Hematopoietic multipotent progenitor cell treated with erythropoietin and hydrocortisone succinate and interleukin-3 and kit ligand, for 4 days (in vitro differentiated cells): Measurements from ENCODE around the gene HPS4.

Source experiments
- DNase-seq: peaks from one replicate; pipeline ENCODE4 v3.0.0-alpha.2; 2015

HPS4 gene

DNA sequence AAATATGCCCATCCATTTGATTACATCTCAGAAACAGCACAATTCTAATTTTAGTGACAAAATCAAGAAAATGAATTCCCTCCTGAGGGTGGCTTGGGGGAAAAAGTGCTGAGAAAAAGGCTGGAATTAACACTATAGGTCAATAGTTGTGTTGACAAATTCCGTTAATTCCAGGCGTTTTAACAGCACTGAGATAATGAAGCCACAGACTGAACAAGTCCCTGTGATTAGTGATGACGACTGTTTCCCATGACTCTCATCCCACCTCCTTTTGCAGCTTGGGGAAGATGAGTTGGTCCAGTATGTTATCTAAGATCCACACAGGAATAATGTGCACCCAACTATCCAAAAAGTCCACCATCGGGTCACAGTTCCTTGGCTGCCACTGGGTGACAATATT is 12.9 kb upstream of the HPS4 start:
- no peak for DNase-seq

DNA sequence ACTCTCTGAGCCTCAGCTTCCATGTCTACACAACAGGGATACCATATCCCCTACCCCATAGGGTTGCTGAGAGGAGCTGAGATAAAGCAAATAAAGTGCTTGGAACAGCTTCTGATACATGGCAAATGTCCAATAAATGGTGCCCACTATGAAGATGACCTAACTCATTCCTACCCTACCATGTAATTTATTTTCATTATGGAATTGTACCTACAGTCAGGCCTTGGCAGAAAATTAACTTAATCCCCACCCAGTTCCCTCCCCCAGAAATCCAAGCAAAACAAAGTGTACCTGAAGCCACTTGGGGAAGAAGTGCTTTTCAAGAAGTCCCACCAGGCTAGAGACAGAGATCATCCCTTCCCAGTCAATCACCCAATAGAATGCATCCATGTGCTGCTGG is 10.9 kb upstream of the HPS4 start:
- DNase-seq = no peak

DNA sequence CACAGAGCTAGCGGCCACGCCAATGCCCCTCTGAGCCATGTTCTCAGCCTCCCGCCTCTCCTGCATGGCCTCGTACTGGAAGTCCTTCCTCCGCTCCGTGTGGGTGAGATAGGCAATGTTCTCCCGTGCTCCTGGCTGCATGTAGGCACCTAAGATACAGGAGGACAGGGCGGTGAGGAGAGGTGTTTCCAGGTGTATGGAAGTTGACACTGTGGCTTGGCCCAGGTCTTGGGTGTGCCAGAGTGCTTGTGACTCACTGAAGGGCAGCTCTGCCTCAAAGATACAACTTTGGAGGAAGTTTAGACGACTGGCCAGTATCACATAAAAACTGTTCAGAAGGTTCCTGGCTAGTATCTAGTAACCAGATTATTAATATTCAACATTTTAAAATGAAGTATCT is 8.6 kb upstream of the HPS4 start:
- DNase-seq = no peak

DNA sequence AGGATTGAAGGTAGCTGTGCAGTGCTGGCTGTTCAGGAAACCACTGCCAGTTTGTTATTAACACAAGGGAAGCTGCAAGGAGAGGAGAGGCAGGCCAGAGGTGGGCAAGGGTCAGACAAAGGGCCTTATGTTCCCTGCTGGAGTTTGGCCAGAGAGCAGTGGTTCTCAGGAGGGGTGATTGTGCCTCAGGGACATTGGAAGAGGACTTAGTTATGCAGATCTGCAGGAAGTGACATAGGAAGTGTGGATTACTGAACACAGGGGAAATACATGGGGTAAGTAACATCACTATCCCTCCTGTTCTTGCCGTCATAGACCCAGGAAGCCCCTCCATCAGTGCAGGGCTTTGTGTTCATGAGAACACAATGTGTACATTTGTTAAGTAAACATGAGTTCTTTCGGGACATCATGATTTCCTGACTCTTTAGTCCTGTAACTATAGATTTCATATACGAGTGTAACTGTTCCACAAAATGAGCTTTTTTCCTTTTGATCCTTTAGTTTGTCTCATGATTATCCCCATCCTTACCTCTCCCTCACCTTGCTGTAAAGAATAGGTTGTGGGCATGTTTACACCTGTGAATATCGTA is 6.0 kb upstream of the HPS4 start:
- no peak for DNase-seq

DNA sequence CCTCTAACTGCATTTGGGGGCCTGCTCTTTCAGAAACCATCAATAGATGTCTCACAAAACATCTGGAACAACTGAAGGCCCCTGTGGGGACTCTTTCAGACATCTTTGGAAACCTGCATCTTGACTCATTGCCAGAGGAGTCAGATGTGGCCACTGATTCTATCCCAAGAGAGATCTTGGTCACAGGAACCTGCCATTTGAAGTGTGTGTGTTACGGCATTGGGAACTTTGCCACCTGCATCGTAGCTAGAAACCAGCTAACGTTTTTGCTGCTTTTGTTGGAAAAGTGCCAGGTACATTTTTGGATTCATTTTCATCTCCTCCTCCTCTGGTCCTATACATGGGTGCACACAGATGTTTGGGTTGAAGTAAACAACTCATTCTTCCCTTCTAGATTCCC is 4.4 kb upstream of the HPS4 start:
- DNase-seq = no peak

DNA sequence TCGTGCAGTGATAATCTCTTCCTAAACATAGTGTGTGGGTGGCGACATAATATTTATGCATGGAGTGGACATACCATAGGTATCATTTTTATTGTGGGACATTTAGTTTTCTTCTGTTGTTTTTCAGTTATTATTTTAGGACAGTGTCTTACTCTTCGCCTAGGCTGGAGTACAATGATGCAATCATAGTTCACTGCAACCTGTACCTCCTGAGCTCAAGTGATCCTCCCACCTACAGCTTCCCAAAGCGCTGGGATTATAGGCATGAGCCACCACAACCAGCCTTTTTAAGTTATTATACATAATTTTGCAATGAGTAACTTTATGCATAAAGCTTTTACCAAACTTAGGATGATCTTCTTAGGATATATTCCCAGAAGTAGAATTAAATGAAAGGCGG is 2.8 kb upstream of the HPS4 start:
- DNase-seq = no peak

DNA sequence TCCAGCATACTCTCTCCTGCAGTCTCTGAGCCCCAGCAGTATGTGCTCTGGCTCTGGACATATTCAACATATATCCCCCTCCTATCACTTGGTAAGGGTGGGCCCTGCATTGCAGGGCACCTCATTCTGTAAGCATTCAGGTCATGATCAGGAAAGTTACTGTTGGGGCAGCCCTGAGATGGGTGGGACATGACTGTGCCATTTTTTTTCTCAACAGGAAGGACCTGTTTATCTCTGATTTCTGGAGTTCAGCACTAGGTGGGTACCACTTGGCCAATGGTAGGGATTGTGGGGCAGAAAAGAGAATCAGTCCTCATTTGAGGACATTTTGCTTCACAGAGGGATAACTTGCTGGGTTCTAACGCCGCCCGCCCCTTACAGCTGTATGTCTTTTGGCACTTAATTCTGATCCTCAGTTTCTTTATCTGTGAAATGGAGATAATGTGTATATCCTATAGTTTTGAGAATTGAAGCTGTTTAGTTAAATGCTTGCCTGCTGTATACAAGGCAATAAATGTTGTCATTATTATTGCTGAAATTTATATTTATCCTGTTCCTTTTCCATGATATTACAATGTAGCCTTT is 2.3 kb upstream of the HPS4 start:
- peak; percentile 57 for DNase-seq

DNA sequence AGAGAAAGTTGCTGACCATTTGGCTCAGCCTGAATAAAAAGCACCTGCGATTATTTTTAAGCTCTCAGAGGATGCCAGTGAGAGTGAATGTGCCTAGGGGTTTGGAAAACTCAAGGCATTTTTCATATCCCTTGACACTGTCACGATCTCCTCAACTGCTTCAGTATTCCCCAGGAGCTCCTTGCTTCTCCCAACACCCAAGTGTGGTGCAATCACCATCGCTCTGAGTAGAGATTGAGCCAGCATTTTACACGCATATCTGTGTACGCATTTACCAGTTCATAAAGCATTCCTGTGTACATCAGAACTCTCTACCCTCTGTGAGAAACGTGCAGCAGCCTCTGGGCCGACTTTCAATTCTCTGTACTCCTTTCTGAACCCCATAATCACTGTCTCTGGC is 1.4 kb upstream of the HPS4 start:
- no peak for DNase-seq

DNA sequence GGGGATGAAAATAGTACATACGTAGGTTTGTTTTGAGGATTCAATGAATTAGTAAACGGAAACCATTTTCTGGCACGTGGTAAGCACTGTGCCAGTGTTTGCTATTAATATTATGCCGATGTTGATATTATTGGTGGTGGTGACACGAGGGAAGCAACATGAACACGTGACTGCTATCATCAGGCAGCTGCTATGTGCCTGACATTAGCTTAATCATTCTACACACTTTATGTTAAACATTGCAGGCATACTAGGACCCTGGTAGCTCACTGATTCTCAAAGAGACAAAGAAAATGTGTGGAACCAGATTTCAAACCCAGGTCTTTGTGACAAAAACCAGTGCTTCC is 750 bp upstream of the HPS4 start:
- peak; percentile 66 for DNase-seq

DNA sequence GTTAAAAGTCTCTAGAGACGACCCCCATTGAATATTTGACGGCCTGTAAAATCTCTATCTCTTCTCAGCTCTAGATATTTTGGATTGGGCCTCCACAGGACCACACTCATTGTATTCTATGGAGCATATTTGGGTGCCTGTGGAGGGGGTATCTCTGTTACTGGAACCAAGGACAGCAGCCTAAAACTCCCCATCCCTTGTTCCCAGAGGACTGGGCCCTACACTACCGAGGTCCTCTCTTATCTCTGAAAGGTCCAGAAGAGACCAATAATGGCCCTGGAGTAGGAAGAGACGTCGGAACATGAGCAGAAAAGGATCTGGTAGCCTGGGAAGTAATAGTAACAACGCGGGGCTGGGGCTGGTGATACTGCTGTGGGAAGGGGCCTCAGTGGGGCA is 542 bp downstream of the HPS4 start:
- DNase-seq = no peak

DNA sequence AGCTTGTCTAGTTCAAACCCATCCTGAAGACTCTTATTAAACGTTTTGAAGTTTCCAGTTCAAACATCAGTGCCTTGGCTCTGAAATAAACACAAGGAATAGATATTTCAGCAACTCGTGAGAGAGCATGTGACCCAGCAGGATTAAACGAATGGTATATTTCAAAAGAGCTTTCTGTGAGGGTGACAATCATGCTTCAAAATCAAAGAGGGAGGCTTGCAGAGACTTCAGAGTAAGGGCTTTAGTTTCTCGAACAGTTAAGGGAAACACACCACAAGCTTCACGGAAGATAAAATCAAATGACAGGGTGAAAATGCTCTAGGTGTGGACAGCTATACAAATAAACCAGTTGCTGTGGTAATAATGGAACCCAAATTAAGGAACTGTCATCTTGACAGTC is 1.4 kb downstream of the HPS4 start:
- DNase-seq = peak; percentile 49

DNA sequence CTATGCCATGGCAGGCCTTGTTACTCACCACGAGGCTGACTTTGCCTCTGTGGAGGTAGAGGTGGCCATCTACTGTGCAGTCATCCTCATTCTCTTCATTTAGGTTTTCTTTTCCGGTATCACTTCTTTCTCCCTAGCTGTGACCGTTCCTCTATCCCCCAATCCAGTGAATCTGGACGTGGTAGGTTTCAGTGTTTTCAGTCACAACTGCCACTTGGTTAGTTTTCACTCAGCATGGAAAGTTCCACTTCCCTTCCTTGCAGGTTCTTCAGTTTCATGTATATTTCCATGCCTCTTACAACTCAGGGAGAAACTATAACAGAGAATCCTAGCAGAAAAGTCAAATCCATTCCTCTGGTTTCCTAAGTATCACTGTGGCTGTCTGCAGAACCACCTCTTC is 1.9 kb downstream of the HPS4 start:
- no peak for DNase-seq

DNA sequence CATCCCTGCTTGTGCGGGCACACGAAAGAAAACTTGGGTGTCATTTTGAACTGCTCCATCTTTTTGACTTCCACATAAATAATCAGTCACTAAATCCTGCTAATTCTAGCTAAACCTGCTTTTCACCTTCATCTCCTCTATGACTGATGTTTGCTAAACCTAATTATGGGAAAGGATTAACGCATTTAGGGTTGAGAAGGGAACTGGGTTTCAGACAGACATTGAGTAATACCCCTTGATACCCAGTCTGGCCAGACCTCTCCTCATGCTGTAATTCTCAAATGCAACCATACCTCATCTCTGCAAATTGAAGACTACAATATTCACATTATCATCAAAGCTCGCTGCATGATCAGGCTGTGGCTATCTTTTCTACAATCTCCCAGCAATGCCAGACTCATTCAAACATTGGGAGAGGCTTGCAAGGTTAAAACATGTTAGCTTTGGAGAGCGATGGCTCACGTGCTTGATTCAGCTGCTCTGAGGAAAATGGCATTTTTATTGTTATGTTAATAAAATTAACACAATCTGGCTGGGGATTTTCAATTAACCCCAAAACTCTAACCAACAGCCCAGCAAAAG is 2.4 kb downstream of the HPS4 start:
- no peak for DNase-seq

DNA sequence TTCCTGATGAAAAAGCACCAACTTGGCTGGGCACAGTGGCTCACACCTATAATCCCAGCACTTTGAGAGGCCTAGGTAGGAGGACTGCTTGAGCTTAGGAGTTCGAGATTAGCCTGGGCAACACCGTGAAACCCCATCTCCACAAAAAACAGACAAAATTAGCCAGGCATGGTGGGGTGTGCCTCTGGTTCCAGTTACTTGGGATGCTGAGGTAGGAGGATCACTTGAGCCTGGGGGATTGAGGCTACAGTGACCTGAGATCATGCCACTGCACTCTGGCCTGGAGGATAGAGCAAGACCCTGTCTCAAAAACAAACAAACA is 3.0 kb downstream of the HPS4 start:
- DNase-seq = no peak

DNA sequence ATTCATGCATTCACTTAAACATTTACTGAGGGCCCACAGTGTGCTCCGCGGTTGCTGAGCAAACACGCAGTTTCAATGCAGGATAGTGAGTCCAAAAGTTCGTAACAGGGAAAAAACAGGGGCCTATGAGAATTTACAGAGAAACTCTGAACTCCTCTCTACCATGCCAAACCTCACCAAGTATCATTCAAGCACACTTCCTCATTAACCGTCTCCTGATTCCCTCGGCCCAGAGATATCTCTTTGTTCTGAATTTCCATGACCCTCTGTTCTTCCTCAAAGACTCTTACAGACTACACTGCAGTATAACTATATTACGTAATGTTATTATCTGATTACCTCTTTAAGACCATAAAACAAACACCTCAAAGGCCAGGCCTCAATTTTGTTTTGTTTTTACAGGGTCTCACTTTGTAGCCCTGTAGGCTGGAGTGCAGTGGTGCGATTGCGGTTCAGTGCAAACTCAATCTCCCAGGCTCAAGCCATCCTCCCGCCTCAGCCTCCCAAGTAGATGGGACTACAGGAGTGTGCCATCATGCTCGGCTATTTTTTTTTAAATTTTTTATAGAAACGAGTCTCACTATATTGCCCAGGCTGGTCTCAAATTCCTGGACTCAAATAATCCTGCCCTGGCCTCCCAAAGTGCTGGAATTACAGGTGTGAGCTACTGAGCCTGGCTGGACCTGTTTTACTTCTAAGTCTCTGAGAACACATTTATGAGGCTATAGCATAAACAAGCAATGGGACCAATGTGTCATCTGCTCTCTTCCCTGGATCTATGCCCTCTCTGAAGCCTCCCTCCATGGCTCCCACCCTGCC is 3.6 kb downstream of the HPS4 start:
- DNase-seq = peak; percentile 84

DNA sequence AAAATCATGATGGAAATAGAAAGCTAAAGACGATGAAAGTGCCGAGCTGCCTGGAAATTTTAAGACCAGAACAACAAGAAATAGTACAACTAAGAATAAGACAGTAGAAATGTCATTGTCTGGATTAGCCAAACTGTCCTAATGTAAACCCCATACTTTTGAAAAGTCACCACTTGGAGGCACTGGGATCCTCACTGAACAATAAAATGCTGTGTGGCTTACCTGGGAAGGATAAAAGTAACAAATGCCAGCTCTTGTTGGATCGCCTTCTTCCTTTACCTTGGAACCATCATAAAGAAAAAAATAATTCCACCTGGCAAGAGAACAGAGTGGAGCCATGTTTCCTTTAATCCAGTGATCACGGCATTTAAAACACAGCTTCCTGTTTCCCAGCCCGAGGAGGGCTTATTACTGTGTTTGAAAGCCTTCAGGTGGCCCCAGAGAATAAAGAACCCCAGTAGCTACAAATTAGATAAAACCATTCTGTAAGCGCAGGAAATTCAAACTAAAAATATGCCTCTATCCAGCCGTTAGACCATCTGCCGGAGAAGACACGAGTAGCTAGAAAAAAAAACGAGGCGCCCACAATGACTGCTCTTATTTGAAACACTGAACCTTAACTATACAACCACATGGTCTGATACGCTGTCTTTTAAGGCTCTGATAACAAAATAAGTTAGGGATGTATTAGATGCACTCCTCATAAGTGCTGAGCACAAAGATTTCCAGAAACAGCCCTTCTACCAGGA is 4.4 kb downstream of the HPS4 start:
- peak; percentile 94 for DNase-seq

DNA sequence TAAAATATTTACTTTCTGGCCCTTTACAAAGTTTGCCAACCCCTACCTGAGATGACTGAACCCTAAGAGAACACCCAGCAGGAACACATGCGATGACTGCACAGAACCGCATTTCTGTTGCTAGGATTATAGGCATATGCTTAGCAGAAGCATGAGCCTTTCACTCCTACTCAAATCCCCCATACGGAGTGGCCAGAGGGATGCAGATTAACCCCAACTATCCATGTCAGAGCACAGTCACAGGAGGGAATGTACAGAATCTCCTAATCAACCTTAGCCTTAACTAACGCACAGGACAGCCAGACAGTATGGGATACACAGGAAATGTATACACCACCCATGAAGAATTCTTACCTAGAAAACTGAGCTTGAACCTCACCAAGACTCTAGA is 6.2 kb downstream of the HPS4 start:
- no peak for DNase-seq

DNA sequence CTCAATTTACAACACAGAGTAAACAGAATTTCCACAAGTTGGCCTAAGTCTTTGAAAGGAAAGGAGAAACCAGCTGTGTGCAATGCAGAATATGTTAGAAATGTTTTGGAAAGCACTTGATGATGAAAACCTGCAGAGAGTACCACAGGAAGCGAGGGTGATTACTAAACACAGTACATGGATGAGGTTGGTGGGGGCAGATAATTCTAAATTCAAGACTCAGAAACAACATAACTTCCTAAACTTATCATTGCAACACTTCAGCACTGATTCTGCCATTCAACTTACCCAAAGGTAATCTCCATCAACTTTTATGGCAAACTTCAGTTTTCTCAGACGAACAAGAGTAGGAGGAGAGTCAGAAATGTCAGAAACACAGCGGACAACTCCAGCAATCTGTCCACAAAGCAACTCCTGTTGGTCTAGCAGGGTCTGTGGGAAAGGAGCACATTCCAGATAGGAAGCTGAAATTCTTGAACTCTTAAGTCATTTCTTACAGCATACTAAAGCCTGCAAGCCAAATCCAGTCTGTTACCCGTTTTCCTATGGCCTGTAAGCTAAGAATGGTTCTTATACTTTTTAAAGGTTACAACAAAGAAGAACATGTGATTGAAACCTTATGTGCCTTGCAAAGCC is 6.8 kb downstream of the HPS4 start:
- DNase-seq = peak; percentile 62

DNA sequence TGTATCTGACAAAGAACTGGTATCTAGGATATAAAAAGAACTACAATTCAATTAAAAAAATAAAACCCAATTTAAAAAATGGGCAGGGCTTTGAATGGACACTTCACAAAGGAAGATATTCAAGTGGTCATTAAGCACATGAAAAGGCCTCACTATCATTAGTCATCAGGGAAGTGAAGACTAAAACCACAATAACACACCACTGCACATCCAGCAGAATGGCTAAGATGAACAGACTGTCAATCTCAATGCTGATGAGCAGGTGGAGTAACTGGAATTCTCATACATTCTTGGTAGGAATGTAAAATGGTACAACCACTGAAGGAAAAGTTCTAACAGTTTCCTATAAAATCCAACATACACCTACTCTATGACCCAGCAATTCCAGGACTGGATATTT is 8.9 kb downstream of the HPS4 start:
- DNase-seq = peak; percentile 62

DNA sequence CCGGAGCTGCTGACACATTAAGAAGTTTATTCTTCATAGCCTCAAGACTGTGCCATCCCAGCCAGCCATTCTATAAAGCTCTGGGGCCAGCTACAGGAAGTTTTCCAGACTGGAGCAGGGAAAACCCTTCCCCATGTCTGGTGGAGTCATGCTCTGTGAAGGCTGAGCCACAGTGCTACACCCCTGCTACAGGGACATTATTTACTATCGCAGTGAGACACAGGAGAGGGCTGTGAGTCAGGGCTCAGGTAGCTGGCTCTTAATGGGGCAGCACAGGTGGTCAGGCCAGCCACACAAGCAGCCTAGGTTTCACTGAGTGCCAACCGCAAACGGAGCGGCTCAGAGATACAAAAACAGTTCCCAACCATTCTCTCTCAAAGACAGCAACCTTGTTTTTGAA is 12.1 kb downstream of the HPS4 start:
- no peak for DNase-seq

DNA sequence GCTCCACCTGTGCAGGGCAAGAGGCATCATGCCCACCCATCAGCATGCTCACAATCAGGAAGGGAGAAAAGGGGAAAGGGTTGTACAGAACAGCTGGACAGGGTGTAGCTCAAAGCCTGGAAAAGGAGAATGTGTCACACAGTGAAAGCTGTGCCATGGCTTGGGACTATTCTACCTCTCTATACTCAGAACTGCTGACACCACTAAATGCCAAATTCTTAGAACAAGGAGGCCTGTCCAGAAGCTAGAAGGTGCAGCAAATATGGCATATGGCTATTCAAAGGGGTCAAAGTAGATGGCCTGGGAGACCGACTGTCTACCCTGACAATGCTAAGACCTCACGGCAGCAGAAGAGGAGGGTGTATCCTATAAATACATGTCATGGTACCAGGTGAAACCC is 12.8 kb downstream of the HPS4 start:
- DNase-seq = no peak

DNA sequence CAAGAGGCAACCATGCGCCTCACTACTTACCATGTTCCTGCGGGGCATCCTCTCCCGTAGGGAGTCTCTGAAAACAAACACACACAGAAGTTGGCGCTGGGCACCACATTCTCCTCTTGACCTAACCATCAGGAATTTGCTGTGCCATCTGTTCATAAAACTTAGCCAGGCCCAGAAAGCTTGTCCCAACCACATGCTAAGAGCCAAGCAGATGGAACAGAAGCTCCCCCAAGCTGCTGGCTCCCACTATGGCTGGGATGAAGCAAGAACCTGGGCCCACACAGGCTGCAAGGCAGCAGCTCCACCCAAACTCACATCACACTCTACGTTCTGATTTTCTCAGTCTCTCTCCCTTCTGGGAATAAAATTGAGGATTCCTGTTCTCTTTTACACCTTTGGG is 17.4 kb downstream of the HPS4 start:
- no peak for DNase-seq

DNA sequence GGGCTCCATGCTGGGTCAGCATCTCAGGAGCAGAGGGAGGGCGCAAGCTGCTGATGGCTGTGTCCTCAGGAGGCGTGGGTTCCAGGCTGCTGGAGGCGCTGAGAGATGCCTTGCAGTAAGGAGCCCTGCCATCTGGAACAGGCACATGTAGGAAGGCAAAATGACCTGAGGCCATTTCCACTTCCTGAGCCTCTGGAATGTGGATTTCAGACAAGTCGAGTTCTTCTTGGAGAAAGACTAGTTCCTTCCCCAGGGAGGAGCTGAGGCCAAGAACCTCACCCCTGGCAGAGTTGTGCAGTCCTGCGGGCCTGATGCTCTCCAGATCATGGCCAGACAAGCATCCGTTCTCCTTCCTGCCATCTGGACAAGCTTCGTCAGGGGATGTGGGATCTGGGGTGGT is 19.3 kb downstream of the HPS4 start:
- no peak for DNase-seq
